ENCODE data around the gene ZFYVE28. TPM values are rescaled to one million over a fixed set of nuclear protein-coding genes. Genes with fewer than 3 reads are reported as not detected.

The ZFYVE28 gene
- total RNA-seq, 1 experiment from 2014 or later, result 19.2 TPM

GRCh38 chr4:2370597-2371320, 47.7 kb downstream of the ZFYVE28 start:
- Histone ChIP-seq H3K9me2 (ENCODE audit: insufficient read depth) (no peaks in the 10 kb centered on the region), H4K20me1 (ENCODE audit: insufficient read depth) (no peaks in the 10 kb centered on the region), H3K9me3 (ENCODE audit: control insufficient read depth in 1 of 2, insufficient read depth in 1 of 2, low read depth in 1 of 2, low read length in 2 of 2) (peaks cover 0 to 3% of the 10 kb centered on the region in 2 experiments; a peak in 2 of 4 replicates), H2AFZ (ENCODE audit: low read depth, low read length, poor library complexity, severe bottlenecking) (no peak overlapping the region), H3K4me2 (ENCODE audit: low read length) (no peak overlapping the region), H3K9ac (ENCODE audit: low read length) (no peak overlapping the region), H3K36me3 (ENCODE audit: control insufficient read depth in 1 of 2, insufficient read depth in 2 of 2, low read length in 2 of 2) (no peaks in the 10 kb centered on the region), H3K4me3 (replicated peaks in 1 of 2; ENCODE audit: low read depth in 1 of 2, low read length in 2 of 2) (no peak overlapping the region), H3K79me2 (ENCODE audit: insufficient read depth, low read length) (no peaks in the 10 kb centered on the region), H3K27ac (ENCODE audit: low read depth, low read length) (no peak overlapping the region), H3K27me3 (ENCODE audit: insufficient read depth, low read length) (no peaks in the 10 kb centered on the region), H3K4me1 (ENCODE audit: control insufficient read depth in 1 of 2, insufficient read depth in 2 of 2, low read length in 2 of 2) (no peaks in the 10 kb centered on the region)
- BruUV-seq (replicated peaks), result no TSS peak
- DNase-seq (ENCODE audit: low read depth, low spot score), result no peak
- ATAC-seq, result no peak
- ChIA-PET POLR2A (no interaction called here), RAD21 (ENCODE audit: low non-redundant PET in 1 of 2, low total read pairs in 2 of 2, uncharacterized antibody in 2 of 2, unreplicated experiment in 2 of 2) (no interaction called here), CTCF (no interaction called here)
- intact Hi-C loops (cut with micrococcal nuclease), result no loop called here
- TF ChIP-seq EGR1 (IDR thresholded peaks at IDR 0.05; ENCODE audit: low read depth) (no peak), CEBPB (IDR thresholded peaks at IDR 0.05; ENCODE audit: low read depth) (no peak), POLR2A (IDR thresholded peaks at IDR 0.05; ENCODE audit: borderline replicate concordance, extremely low read depth, insufficient read depth, insufficient read length) (no peak), ATF3 (IDR thresholded peaks at IDR 0.05) (no peak), EZH2 (IDR thresholded peaks at IDR 0.05) (no peak), CBX3 (IDR thresholded peaks at IDR 0.05; ENCODE audit: low read depth) (no peak), SRF (IDR thresholded peaks at IDR 0.05; ENCODE audit: low read depth) (no peak), ZFX (IDR thresholded peaks at IDR 0.05) (no peak), TCF7L2 (IDR thresholded peaks at IDR 0.05; ENCODE audit: borderline replicate concordance, extremely low read depth, insufficient read depth, insufficient read length) (no peak), SP1 (IDR thresholded peaks at IDR 0.05; ENCODE audit: low read depth) (no peak), ZNF274 (IDR thresholded peaks at IDR 0.05; ENCODE audit: low read depth, low read length) (no peak), ZBTB33 (IDR thresholded peaks at IDR 0.05; ENCODE audit: extremely low read depth, insufficient replicate concordance, low read length) (no peak), JUND (IDR thresholded peaks at IDR 0.05) (no peak), SIN3A (IDR thresholded peaks at IDR 0.05; ENCODE audit: low read depth) (no peak), MAX (IDR thresholded peaks at IDR 0.05) (no peak), FOSL1 (IDR thresholded peaks at IDR 0.05; ENCODE audit: low read depth) (no peak)

All from HCT116 (cell line).